RPMI8226 (cell line): ENCODE measurements around the gene OR9G1.
"Not testable (repeated sequence)": the region's sequence is repeated elsewhere in the genome, so short reads cannot be mapped to it uniquely, and the experiment has no call there.

Experiments used
- DNase-seq: peaks from one replicate; pipeline ENCODE4 v3.0.0-alpha.2; 2015

Gene OR9G1

GRCh38 chr11:56698795-56699194 lies at the start of gene OR9G1:
Gene OR9G1, plus strand, starts transcription at chr11:56699095. Its CDS starts 1,293 bp downstream, at chr11:56700388.
- no peak for DNase-seq

GRCh38 chr11:56659755-56660154 lies 39.1 kb upstream of the OR9G1 start:
- DNase-seq, result no peak

- DNase-seq, result no peak
Measured at GRCh38 chr11:56663386-56663785, 35.5 kb upstream of the OR9G1 start, which contains the start of gene OR5AR1. Gene OR5AR1, plus strand, starts transcription at chr11:56663686. Its CDS starts 0 bp downstream, at chr11:56663686.

GRCh38 chr11:56670984-56671383 lies 27.9 kb upstream of the OR9G1 start:
- no peak for DNase-seq

- no peak for DNase-seq
Measured at GRCh38 chr11:56688554-56689100, 10.3 kb upstream of the OR9G1 start.

- DNase-seq, result not testable (repeated sequence)
Measured at GRCh38 chr11:56691179-56691578, 7.7 kb upstream of the OR9G1 start.

GRCh38 chr11:56693428-56693827 lies 5.5 kb upstream of the OR9G1 start:
- DNase-seq, result no peak

GRCh38 chr11:56700242-56700913 lies 1.5 kb downstream of the OR9G1 start:
- DNase-seq, result no peak

- DNase-seq, result no peak
Measured at GRCh38 chr11:56700914-56701485, 2.1 kb downstream of the OR9G1 start.

- DNase-seq, result no peak
Measured at GRCh38 chr11:56705784-56706396, 7.0 kb downstream of the OR9G1 start.

- no peak for DNase-seq
Measured at GRCh38 chr11:56706486-56706885, 7.6 kb downstream of the OR9G1 start.

- no peak for DNase-seq
Measured at GRCh38 chr11:56714206-56714605, 15.3 kb downstream of the OR9G1 start.

GRCh38 chr11:56716379-56716854 lies 17.5 kb downstream of the OR9G1 start:
- no peak for DNase-seq

GRCh38 chr11:56720513-56720912 lies 21.6 kb downstream of the OR9G1 start:
- DNase-seq, result no peak

- no peak for DNase-seq
Measured at GRCh38 chr11:56740107-56740506, 41.2 kb downstream of the OR9G1 start.

GRCh38 chr11:56740886-56741285 lies 42.0 kb downstream of the OR9G1 start:
- no peak for DNase-seq

- no peak for DNase-seq
Measured at GRCh38 chr11:56748597-56748996, 49.7 kb downstream of the OR9G1 start, which contains the start of gene OR9G4. Gene OR9G4, minus strand, starts transcription at chr11:56748697. Its CDS starts 4,931 bp downstream, at chr11:56743766.

- no peak for DNase-seq
Measured at GRCh38 chr11:56750190-56750589, 51.3 kb downstream of the OR9G1 start.

- no peak for DNase-seq
Measured at GRCh38 chr11:56751480-56751879, 52.6 kb downstream of the OR9G1 start.
